HG03025 (cell line): Measurements from ENCODE around the gene DSTN.

Experiments
- ATAC-seq: cut with Tn5 transposase; IDR thresholded peaks from one replicate; pipeline ENCODE4 v1.9.1; 2021; ENCODE audit warnings: mild to moderate bottlenecking, moderate library complexity; ENCODE audit not compliant: unreplicated experiment, low FRiP score

Gene DSTN

DNA sequence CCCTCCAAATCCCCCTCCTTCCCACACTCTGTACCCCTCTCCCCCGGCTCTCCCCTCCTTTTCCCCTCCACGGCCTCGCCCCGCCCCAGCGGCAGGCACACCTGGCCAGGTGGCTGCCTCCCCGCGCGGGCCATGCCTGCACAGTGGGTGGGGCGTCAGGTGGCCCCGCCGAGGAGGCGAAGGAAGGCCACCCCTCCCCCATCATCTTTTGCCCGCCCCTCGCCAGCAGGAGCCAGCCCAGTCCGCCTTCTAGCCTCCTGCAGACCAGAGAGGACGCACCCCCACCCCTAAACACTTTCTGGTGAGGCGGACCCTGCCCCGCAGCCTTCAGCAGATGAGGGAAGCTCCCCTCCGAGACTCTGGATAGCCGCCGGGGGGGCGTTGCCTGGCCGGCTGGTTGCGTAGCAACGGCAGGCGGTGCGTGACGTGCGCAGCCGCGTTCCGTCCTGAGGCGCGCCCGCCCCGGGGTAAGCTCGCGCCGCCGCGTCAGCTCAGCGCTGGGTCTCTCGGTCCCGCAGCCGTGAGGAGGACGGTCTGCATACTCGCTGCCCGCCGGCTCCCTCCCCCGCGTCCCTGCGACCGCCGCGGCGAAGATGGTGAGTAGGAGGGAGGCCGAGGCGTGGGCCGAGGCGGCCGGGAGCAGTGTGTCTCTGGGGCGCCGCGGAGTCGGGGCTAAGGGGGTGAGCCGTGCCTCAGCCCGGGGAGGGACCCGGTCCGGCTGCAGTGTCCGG, at the start of gene DSTN:
Gene DSTN, plus strand, starts transcription at position 460 of the 731 bp plus-strand sequence. Its CDS starts 134 bp downstream, at position 594.
- peak; percentile 87 for ATAC-seq

DNA sequence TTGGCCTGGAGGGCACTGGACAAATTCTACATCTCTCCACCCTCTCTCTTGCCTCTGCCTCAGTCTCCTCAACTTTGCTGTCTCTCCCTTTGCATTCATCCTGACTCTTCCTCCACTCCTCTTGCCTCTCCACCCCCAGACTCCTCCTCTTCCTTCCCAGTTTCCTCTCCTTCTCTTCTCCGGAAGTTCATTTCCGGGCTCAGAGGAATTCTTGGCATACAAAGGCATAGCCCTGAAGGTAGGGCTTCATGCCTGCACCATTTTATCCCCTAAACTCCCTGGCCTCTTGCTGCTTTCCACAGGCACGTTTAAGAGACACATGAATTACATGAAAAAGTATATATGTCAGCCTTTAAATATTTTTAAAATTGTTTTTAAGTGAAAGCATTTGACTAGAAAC, 49.3 kb upstream of the DSTN start:
- ATAC-seq, result no peak

DNA sequence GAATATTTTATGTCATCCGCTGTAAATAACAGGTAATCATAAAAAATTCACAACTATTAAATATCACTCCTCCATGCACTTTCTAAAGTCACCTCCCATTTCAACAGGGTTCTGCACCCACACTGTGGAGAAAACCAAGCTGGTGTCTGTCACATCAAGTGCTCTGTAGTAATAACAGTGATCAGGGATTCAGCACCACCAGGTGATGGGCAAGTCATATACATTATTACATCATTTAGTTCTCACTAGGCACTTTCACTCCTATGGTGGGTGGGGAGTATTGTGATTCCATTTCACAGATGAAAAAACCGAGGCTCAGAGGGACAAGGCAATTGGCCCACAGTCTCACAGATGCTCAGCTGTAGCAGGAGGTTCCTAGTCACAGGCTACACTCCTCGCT, 47.3 kb upstream of the DSTN start:
- ATAC-seq, result no peak

- ATAC-seq, result no peak
These were observed 46.5 kb upstream of the DSTN start for GRCh38 chr20:17523326-17523725.

DNA sequence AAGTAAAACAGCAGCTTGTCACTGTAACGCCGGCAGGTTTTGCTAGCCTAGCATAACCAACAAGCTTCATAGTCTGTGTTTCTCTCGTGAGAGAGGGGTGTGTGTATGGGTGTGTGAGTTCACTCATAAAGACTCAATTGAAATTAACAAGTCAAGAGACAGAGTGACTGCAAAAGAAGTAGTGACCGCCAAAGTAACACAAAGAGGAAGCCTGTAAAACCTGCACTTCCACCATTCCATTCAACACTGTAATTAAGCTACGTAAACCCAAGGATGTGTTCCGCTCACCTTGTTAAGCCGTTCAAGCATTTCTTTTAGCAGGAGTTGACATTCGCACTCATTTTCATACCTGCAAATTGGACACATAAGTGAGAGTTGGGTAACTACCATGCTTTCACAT, 45.3 kb upstream of the DSTN start:
- no peak for ATAC-seq

DNA sequence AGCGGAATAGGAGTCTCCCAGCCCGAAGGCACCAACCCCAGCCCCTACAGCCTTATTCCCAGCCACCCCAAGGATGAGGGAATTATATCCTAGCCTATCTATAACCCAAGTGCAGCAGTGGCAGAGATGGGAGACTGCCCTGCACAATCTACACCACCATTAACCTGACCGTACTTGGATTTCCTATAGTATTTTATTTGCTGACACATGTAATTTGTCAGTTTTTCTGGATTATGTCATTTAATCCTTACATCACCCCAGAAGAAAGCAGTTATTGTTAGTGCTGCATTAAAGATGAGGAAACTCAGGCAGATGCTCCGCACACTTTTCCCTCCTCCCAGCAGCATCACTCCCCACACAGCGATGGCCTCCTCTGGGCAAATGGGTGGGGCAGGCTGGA, 44.7 kb upstream of the DSTN start:
- no peak for ATAC-seq

GRCh38 chr20:17525650-17526049, 44.2 kb upstream of the DSTN start:
- peak; percentile 59 for ATAC-seq

- no peak for ATAC-seq
These were observed 40.3 kb upstream of the DSTN start for GRCh38 chr20:17529586-17529985.

- ATAC-seq, result no peak
These were observed 39.7 kb upstream of the DSTN start for GRCh38 chr20:17530153-17530552.

DNA sequence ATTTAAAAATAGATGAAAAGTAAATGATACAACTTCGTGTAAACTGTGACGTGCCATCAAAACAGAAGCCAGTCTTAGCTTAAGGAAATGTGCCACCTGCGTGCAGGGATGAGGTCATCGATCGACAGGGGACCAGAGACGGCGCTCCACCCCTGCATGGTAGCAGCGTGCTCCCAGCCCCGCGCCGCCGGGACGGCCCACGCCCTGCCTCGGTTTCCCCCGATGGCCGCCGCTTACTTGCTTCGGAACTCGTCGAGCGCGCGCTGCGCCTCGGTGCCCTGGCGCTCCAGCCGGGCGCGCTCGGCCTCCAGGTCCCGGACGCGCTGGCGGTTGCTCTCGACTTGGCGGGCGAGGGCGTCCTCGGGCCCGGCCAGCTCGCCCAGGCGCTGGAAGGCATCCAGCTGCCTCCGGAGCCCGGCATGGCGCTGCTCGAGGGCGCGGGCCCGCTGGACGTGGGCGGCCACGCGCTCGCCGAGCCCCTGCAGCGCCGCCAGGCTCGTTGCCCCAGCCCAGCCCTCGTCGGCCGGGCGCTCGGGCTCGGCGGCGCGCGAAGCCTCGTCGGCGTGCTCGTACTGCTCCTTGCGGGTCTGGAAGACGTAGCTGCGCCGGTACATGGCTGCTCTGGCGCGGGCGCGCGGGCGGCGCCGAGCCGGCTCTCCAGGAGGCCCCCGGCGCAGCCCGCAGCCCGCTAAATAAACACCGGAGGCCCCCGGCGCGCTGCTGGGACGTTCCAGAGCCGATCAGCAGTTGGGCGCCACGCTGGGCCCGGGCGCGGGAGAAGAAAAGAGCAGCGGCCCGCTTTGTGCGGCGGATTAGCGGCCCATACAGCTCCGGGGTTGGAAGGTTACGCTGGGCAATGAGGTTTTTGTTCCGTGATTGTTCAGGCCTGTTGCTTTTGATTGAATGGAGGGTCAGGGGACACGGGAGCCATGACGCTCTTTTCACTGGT, 38.9 kb upstream of the DSTN start, which contains the start of gene BFSP1:
Gene BFSP1, minus strand, starts transcription at position 664 of the 949 bp plus-strand sequence. Its CDS starts 50 bp downstream, at position 614.
- no peak for ATAC-seq

DNA sequence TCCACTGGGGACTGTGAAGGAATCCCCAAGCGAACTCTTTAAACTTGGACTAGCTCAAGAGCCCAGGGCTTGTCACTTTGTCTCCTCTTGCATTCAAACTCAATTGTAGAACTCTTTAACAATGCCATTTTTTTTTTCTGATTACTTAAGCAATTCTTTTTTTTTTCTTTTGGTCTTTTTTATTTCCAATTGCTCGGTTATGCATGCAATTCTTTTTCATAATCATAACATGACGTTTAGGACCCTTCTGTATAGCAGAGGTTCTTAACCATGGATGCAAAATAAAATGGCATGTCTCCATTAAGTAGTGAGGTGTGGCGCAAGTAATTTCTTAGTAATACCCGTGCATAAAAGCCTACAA, 38.2 kb upstream of the DSTN start:
- no peak for ATAC-seq

GRCh38 chr20:17533396-17533795, 36.5 kb upstream of the DSTN start:
- ATAC-seq, result no peak

DNA sequence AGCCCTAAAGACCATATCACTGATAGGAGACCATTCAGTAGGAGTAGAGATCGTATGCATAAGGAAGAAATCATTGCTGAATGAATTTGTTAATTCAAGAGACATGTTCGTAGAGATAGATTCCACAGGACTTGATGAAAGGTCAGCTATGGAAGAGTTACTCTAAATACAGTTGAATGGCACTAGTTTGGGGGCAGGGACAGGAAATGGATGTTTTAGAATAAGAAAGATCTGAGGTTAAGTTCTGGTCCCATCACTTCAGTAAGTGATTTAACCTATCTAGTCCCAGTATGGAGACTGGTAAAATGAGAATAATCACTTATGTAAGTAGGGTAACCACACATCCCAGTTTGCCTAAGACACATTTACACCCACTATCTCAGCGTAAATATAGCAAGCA, 35.8 kb upstream of the DSTN start:
- no peak for ATAC-seq

- no peak for ATAC-seq
These were observed 32.9 kb upstream of the DSTN start for GRCh38 chr20:17536944-17537444.

- no peak for ATAC-seq
These were observed 31.9 kb upstream of the DSTN start for GRCh38 chr20:17537959-17538358.

GRCh38 chr20:17538517-17539170, 31.2 kb upstream of the DSTN start:
- ATAC-seq, result no peak

GRCh38 chr20:17541596-17541995, 28.3 kb upstream of the DSTN start:
- ATAC-seq, result no peak

GRCh38 chr20:17541996-17542395, 27.9 kb upstream of the DSTN start:
- ATAC-seq, result no peak

GRCh38 chr20:17542481-17542880, 27.4 kb upstream of the DSTN start:
- ATAC-seq, result no peak

GRCh38 chr20:17542993-17543412, 26.9 kb upstream of the DSTN start:
- no peak for ATAC-seq
